GM12878 (cell line): ENCODE results near the gene SF3A1.

Experiments used
- CTCF ChIP-seq, 3 experiments: IDR thresholded peaks in 2 of 3; conservative IDR thresholded peaks in 1 of 3; 2 replicates each; pipeline ENCODE4 v1.5.1; 2011; ENCODE audit warnings: low read depth in 3 of 3, low read length in 3 of 3, mild to moderate bottlenecking in 3 of 3, control low read depth in 2 of 3, moderate library complexity in 2 of 3, inconsistent platforms in 1 of 3, mixed read lengths in 1 of 3; ENCODE audit not compliant: control insufficient read depth in 2 of 3, insufficient read depth in 1 of 3; ENCODE audit errors: extremely low read depth in 1 of 3
- EED ChIP-seq: sonication (generic); IDR thresholded peaks from 2 replicates; pipeline ENCODE4 v1.6.1; 2016; ENCODE audit warnings: antibody characterized with exemption, low read depth
- EGR1 ChIP-seq, 2 experiments: IDR thresholded peaks; 1 replicate in 1 of 2; 2 replicates in 1 of 2; pipeline ENCODE4 v1.6.1; 2011 to 2012; ENCODE audit warnings: low read depth in 2 of 2, low read length in 2 of 2, borderline replicate concordance in 1 of 2, mild to moderate bottlenecking in 1 of 2, moderate library complexity in 1 of 2
- ELK1 ChIP-seq: IDR thresholded peaks from 2 replicates; pipeline ENCODE4 v1.6.1; 2012; ENCODE audit warnings: low read depth, low read length, improper control_type of control experiment
- EZH2 ChIP-seq: IDR thresholded peaks from 2 replicates; pipeline ENCODE4 v1.6.1; 2012; ENCODE audit warnings: low read depth, mild to moderate bottlenecking, control low read depth, inconsistent platforms, low read length, borderline replicate concordance; ENCODE audit not compliant: control insufficient read depth
- GABPA ChIP-seq: IDR thresholded peaks from 2 replicates; pipeline ENCODE4 v1.6.1; 2014; ENCODE audit warnings: antibody characterized with exemption, low read depth, mild to moderate bottlenecking, inconsistent platforms
- RAD21 ChIP-seq: IDR thresholded peaks from 2 replicates; pipeline ENCODE4 v1.6.1; 2011; ENCODE audit warnings: mild to moderate bottlenecking, low read depth, low read length, moderate library complexity; ENCODE audit not compliant: insufficient read depth
- RCOR1 ChIP-seq: conservative IDR thresholded peaks from 2 replicates; pipeline ENCODE4 v1.6.1; 2012; ENCODE audit warnings: low read depth, low read length, improper control_type of control experiment
- SREBF2 ChIP-seq: IDR thresholded peaks from 2 replicates; pipeline ENCODE4 v1.6.1; 2012; ENCODE audit warnings: mild to moderate bottlenecking, low read length

GRCh38 chr22:30302810-30303138 is 53.9 kb downstream of the SF3A1 start:
- TF ChIP-seq CTCF (IDR thresholded peaks at IDR 0.05 in 2 of 3, conservative IDR thresholded peaks at IDR 0.05 in 1 of 3; ENCODE audit: control insufficient read depth in 2 of 3, extremely low read depth in 1 of 3, insufficient read depth in 1 of 3, low read depth in 3 of 3, low read length in 3 of 3) (no peak), RCOR1 (no peak), EED (no peak), EZH2 (no peak), EGR1 (IDR thresholded peaks at IDR 0.05; ENCODE audit: borderline replicate concordance in 1 of 2, low read depth in 2 of 2, low read length in 2 of 2) (no peak), SREBF2 (no peak), GABPA (no peak), RAD21 (no peak), ELK1 (no peak)
